ENCODE data around the gene NCS1. TPM values are rescaled to one million over a fixed set of nuclear protein-coding genes. Genes with fewer than 3 reads are reported as not detected.

The NCS1 gene
- polyA plus RNA-seq, 3 donors: not detected

DNA sequence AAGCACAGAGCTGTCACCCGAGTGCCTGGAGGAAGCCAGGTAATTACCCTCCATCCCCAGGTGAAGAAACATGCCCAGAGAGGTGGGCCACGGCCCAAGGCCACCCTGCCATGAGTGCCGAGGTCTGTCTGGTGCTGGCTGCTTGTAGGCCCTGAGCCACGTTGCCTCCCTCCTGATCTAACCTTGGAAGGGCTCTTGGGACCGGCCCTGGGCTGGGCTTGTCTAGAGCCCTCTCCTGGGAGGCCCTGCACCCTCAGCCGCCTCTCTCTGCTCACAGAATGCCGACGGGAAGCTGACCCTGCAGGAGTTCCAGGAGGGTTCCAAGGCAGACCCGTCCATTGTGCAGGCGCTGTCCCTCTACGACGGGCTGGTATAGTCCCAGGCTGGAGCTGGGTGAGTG is 53.9 kb downstream of the NCS1 start:
- Mint-ChIP-seq H3K9me3 (peaks cover 4 to 18% (median 12%) of the 10 kb centered on the region in 7 donors), H3K27me3 (ENCODE audit: low read depth in 3 of 3) (peaks cover 1 to 7% (median 2%) of the 10 kb centered on the region in 3 donors), H3K4me1 (no peaks in the 10 kb centered on the region), H3K4me3 (no peak overlapping the region), H3K27ac (peak overlapping the region in 1 of 7 donors; percentile 13), H3K36me3 (no peaks in the 10 kb centered on the region)
- Histone ChIP-seq H3K4me1 (ENCODE audit: control insufficient read depth in 1 of 2, insufficient read depth in 2 of 2, low read length in 2 of 2) (no peaks in the 10 kb centered on the region), H2AFZ (ENCODE audit: insufficient read depth, low read depth, low read length, poor library complexity, severe bottlenecking) (no peak overlapping the region), H3K9ac (ENCODE audit: insufficient read depth, low read length, poor library complexity, severe bottlenecking) (no peak overlapping the region), H3K27me3 (ENCODE audit: control insufficient read depth in 2 of 2, insufficient read depth in 2 of 2, low read length in 2 of 2) (no peaks in the 10 kb centered on the region), H3K36me3 (replicated peaks in 1 of 2; ENCODE audit: control insufficient read depth in 1 of 2, insufficient read depth in 2 of 2, low read length in 2 of 2) (no peaks in the 10 kb centered on the region), H3K79me2 (ENCODE audit: insufficient read depth, low read length) (no peaks in the 10 kb centered on the region), H3K9me3 (replicated peaks in 1 of 2; ENCODE audit: control insufficient read depth in 1 of 2, insufficient read depth in 1 of 2, low read length in 2 of 2) (peaks cover 7 to 11% of the 10 kb centered on the region in 2 donors), H3K27ac (ENCODE audit: low read depth in 1 of 2, low read length in 2 of 2) (no peak overlapping the region), H4K20me1 (ENCODE audit: insufficient read depth, low read length) (no peaks in the 10 kb centered on the region), H3K4me2 (replicated peaks; ENCODE audit: extremely low read depth, low read length, poor library complexity, severe bottlenecking) (no peak overlapping the region), H3K4me3 (replicated peaks in 1 of 3; ENCODE audit: low read depth in 2 of 3, low read length in 3 of 3) (no peak overlapping the region)
- TF ChIP-seq, protein P1, sequence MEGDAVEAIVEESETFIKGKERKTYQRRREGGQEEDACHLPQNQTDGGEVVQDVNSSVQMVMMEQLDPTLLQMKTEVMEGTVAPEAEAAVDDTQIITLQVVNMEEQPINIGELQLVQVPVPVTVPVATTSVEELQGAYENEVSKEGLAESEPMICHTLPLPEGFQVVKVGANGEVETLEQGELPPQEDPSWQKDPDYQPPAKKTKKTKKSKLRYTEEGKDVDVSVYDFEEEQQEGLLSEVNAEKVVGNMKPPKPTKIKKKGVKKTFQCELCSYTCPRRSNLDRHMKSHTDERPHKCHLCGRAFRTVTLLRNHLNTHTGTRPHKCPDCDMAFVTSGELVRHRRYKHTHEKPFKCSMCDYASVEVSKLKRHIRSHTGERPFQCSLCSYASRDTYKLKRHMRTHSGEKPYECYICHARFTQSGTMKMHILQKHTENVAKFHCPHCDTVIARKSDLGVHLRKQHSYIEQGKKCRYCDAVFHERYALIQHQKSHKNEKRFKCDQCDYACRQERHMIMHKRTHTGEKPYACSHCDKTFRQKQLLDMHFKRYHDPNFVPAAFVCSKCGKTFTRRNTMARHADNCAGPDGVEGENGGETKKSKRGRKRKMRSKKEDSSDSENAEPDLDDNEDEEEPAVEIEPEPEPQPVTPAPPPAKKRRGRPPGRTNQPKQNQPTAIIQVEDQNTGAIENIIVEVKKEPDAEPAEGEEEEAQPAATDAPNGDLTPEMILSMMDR (IDR thresholded peaks at IDR 0.05): no peak
- intact Hi-C loops (cut with micrococcal nuclease): no loop called here
- DNase-seq: no peak
- 95% methylated on average over 12 of the region's 12 CpGs for WGBS (ENCODE audit: insufficient coverage)

DNA sequence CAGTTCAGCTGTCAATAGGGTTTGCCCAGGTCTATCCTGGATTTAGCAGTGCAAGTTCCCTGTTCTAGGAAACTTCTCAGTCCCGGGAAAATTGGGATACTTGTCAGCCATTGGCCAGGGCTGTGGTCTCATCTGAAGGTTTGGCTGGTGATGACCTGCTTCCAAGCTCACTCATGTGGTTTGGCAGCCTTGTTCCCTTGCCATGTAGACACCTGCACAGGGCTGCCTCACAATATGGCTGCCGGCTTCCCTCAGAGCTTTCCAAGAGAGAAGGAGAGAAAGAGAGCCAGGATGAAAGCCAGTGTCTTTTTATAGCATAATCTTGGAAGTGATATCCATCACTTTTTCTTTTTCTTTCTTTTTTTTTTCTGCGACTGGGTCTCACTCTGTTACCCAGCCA is 55.6 kb downstream of the NCS1 start:
- no peak overlapping the region for H3K27ac Mint-ChIP-seq
- no peak for DNase-seq
- no peak overlapping the region for H3K9ac ChIP-seq (ENCODE audit: insufficient read depth, low read length, poor library complexity, severe bottlenecking)
- H3K27me3 ChIP-seq (ENCODE audit: control insufficient read depth in 2 of 2, insufficient read depth in 2 of 2, low read length in 2 of 2): no peaks in the 10 kb centered on the region
- peaks cover 7 to 11% of the 10 kb centered on the region in 2 donors for H3K9me3 ChIP-seq (replicated peaks in 1 of 2; ENCODE audit: control insufficient read depth in 1 of 2, insufficient read depth in 1 of 2, low read length in 2 of 2)
- H3K79me2 ChIP-seq (ENCODE audit: insufficient read depth, low read length): no peaks in the 10 kb centered on the region
- intact Hi-C loops (cut with micrococcal nuclease): no loop called here
- no peak overlapping the region for H3K27ac ChIP-seq (ENCODE audit: low read depth in 1 of 2, low read length in 2 of 2)
- no peaks in the 10 kb centered on the region for H3K36me3 ChIP-seq (replicated peaks in 1 of 2; ENCODE audit: control insufficient read depth in 1 of 2, insufficient read depth in 2 of 2, low read length in 2 of 2)
- no peak overlapping the region for H2AFZ ChIP-seq (ENCODE audit: insufficient read depth, low read depth, low read length, poor library complexity, severe bottlenecking)
- no peak overlapping the region for H3K4me3 Mint-ChIP-seq
- H3K36me3 Mint-ChIP-seq: no peaks in the 10 kb centered on the region
- 100% methylated on average over 2 of the region's 3 CpGs for WGBS (ENCODE audit: insufficient coverage)
- TF ChIP-seq, protein P1 (IDR thresholded peaks at IDR 0.05): no peak
- peaks cover 2 to 8% (median 4%) of the 10 kb centered on the region in 3 donors for H3K27me3 Mint-ChIP-seq (ENCODE audit: low read depth in 3 of 3)
- H3K4me1 ChIP-seq (ENCODE audit: control insufficient read depth in 1 of 2, insufficient read depth in 2 of 2, low read length in 2 of 2): no peaks in the 10 kb centered on the region
- H4K20me1 ChIP-seq (ENCODE audit: insufficient read depth, low read length): no peaks in the 10 kb centered on the region
- H3K9me3 Mint-ChIP-seq: peaks cover 4 to 18% (median 12%) of the 10 kb centered on the region in 7 donors
- no peaks in the 10 kb centered on the region for H3K4me1 Mint-ChIP-seq
- H3K4me3 ChIP-seq (replicated peaks in 1 of 3; ENCODE audit: low read depth in 2 of 3, low read length in 3 of 3): no peak overlapping the region
- H3K4me2 ChIP-seq (replicated peaks; ENCODE audit: extremely low read depth, low read length, poor library complexity, severe bottlenecking): no peak overlapping the region
